ENCODE results near the gene TMED8.

DNA sequence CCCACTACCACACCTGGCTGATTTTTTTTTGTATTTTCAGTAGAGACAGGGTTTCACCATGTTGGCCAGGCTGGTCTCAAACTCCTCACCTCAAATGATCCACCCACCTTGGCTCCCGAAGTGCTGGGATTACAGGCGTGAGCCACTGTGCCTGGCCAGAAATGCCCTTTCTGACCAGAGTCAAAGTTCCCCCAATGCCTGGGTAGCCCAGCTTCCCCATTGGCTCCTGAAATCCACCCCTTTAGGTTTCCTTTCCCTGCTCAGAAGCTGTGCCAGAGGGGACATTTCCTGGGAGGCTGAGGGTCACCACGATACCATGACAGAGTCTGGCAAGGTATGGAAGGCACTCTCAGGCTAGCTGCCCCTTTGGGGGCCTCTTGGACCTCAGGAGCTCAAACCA lies 52.6 kb downstream of the TMED8 start:
- no peak for TF ChIP-seq CTCF (IDR thresholded peaks at IDR 0.05; ENCODE audit: low read depth, low read length, poor library complexity, severe bottlenecking)
- no peak for TF ChIP-seq EZH2phosphoT487 (IDR thresholded peaks at IDR 0.05; ENCODE audit: borderline replicate concordance, low read length)
